ENCODE results near the gene RAB3GAP2.
A peak's percentile ranks its signal among the peaks of the same experiment; 100 is the strongest.

RAB3GAP2 gene

GRCh38 chr1:220278991-220279390, 6.7 kb upstream of the RAB3GAP2 start:
- TF ChIP-seq GABPA (IDR thresholded peaks at IDR 0.05; ENCODE audit: low read depth) (no peak), SPI1 (IDR thresholded peaks at IDR 0.05; ENCODE audit: borderline replicate concordance, low read depth) (no peak), POLR2AphosphoS5 (IDR thresholded peaks at IDR 0.05; ENCODE audit: low read depth) (no peak), REST (IDR thresholded peaks at IDR 0.05; ENCODE audit: insufficient replicate concordance, low read depth) (no peak), CTCF (IDR thresholded peaks at IDR 0.05; ENCODE audit: insufficient read depth, low read length) (no peak)
- Histone ChIP-seq H3K4me3 (replicated peaks; ENCODE audit: insufficient read depth, low read length) (no peak overlapping the region), H3K27me3 (ENCODE audit: insufficient read depth, poor library complexity, severe bottlenecking) (no peaks in the 10 kb centered on the region), H3K27ac (replicated peaks) (no peak overlapping the region)
- no peak for DNase-seq (ENCODE audit: low read depth in 1 of 2, low spot score in 1 of 2)

- no peak for DNase-seq (ENCODE audit: low read depth in 1 of 2, low spot score in 1 of 2)
- Histone ChIP-seq H3K4me3 (replicated peaks; ENCODE audit: insufficient read depth, low read length) (no peak overlapping the region), H3K27ac (replicated peaks) (no peak overlapping the region), H3K27me3 (ENCODE audit: insufficient read depth, poor library complexity, severe bottlenecking) (no peaks in the 10 kb centered on the region)
- TF ChIP-seq GABPA (IDR thresholded peaks at IDR 0.05; ENCODE audit: low read depth) (no peak), REST (IDR thresholded peaks at IDR 0.05; ENCODE audit: insufficient replicate concordance, low read depth) (no peak), POLR2AphosphoS5 (IDR thresholded peaks at IDR 0.05; ENCODE audit: low read depth) (no peak), SPI1 (IDR thresholded peaks at IDR 0.05; ENCODE audit: borderline replicate concordance, low read depth) (no peak), CTCF (IDR thresholded peaks at IDR 0.05; ENCODE audit: insufficient read depth, low read length) (no peak)
These were observed 3.2 kb upstream of the RAB3GAP2 start for GRCh38 chr1:220275430-220275829.

GRCh38 chr1:220274251-220274855, 2.1 kb upstream of the RAB3GAP2 start:
- peak; percentile 78 to 92 for DNase-seq (ENCODE audit: low read depth in 1 of 2, low spot score in 1 of 2)
- TF ChIP-seq GABPA (IDR thresholded peaks at IDR 0.05; ENCODE audit: low read depth) (no peak), REST (IDR thresholded peaks at IDR 0.05; ENCODE audit: insufficient replicate concordance, low read depth) (no peak), POLR2AphosphoS5 (IDR thresholded peaks at IDR 0.05; ENCODE audit: low read depth) (no peak), CTCF (IDR thresholded peaks at IDR 0.05; ENCODE audit: insufficient read depth, low read length) (no peak), SPI1 (IDR thresholded peaks at IDR 0.05; ENCODE audit: borderline replicate concordance, low read depth) (no peak; the same call in 1 of the 2 replicates)
- Histone ChIP-seq H3K27me3 (ENCODE audit: insufficient read depth, poor library complexity, severe bottlenecking) (no peaks in the 10 kb centered on the region), H3K27ac (replicated peaks) (peak overlapping the region; percentile 52), H3K4me3 (replicated peaks; ENCODE audit: insufficient read depth, low read length) (no peak overlapping the region)
